Uterus (tissue), 4 donors: ENCODE results near the gene CDC42EP4. TPM values are rescaled to one million over a fixed set of nuclear protein-coding genes. Genes with fewer than 3 reads are reported as not detected.

Experiments
- DNase-seq, 2 donors: peaks; one replicate each; pipeline ENCODE4 v3.0.0-alpha.2; 2019 to 2020
- H3K27ac ChIP-seq, 2 donors: fragments of 200-600 bp; sonication (generic); 1 replicate in 1 of 2; 2 replicates in 1 of 2; pipeline ENCODE4 v1.5.1; 2016 to 2018
- H3K27me3 ChIP-seq, 2 donors: fragments of 200-600 bp; sonication (generic); one replicate each; pipeline ENCODE4 v1.5.1; 2018 to 2019; ENCODE audit warnings: control low read depth in 1 of 2
- H3K36me3 ChIP-seq, 2 donors: fragments of 200-600 bp; sonication (generic); one replicate each; pipeline ENCODE4 v1.5.1; 2019; ENCODE audit warnings: control low read depth in 1 of 2
- H3K4me1 ChIP-seq, 2 donors: fragments of 200-600 bp; sonication (generic); one replicate each; pipeline ENCODE4 v1.5.1; 2018 to 2019; ENCODE audit warnings: control low read depth in 1 of 2
- H3K4me3 ChIP-seq, 2 donors: fragments of 200-600 bp; sonication (generic); 1 replicate in 1 of 2; 2 replicates in 1 of 2; pipeline ENCODE4 v1.5.1; 2018 to 2019; ENCODE audit warnings: mild to moderate bottlenecking in 1 of 2
- H3K9me3 ChIP-seq, 2 donors: fragments of 200-600 bp; sonication (generic); one replicate each; pipeline ENCODE4 v1.5.1; 2019; ENCODE audit warnings: control low read depth in 1 of 2
- CTCF ChIP-seq, 4 experiments: fragments of 200-600 bp in 2 of 4; fragments of 450-650 bp in 2 of 4; sonication (generic) in 2 of 4; IDR thresholded peaks; one replicate each; pipeline ENCODE4 v1.5.1; 2016 to 2019; ENCODE audit warnings: antibody characterized with exemption in 4 of 4, mild to moderate bottlenecking in 2 of 4, moderate library complexity in 1 of 4
- POLR2A ChIP-seq, 2 donors: fragments of 450-650 bp; IDR thresholded peaks; one replicate each; pipeline ENCODE4 v1.6.1; 2016; ENCODE audit warnings: antibody characterized with exemption in 2 of 2, mild to moderate bottlenecking in 1 of 2, moderate library complexity in 1 of 2
- intact Hi-C: fragments of 100-400 bp; cut with DNase I; formaldehyde crosslinking; loops from one replicate; pipeline ENCODE4 v1.15.1; 2023; ENCODE audit warnings: low total_unique reads
- total RNA-seq, 4 donors: library from RNA; depleted of rRNA in 3 of 4; stranded (reverse); fragments of >200 nt in 3 of 4; gene quantifications; one replicate each; pipeline versions ENCODE4 v1.1.0 to v1.2.4, GENCODE V29; 2014 to 2023
- donor health status: DM: yes; HTN: yes; CAD: no.

The CDC42EP4 gene
- total RNA-seq, 4 donors from 2014 or later = 26.6 to 131 (median 70.7) TPM

GRCh38 chr17:73290399-73291259 is 21.2 kb downstream of the CDC42EP4 start:
- TF ChIP-seq CTCF (IDR thresholded peaks at IDR 0.05) = no peak
- TF ChIP-seq POLR2A (IDR thresholded peaks at IDR 0.05) = no peak
- Histone ChIP-seq H3K4me3 (no peak overlapping the region), H3K4me1 (peaks cover 30 to 73% of the 10 kb centered on the region in 2 donors), H3K27ac (peak overlapping the region; percentile 87), H3K9me3 (no peaks in the 10 kb centered on the region), H3K36me3 (no peaks in the 10 kb centered on the region), H3K27me3 (no peaks in the 10 kb centered on the region)
- intact Hi-C loops = no loop called here
- DNase-seq = no peak

- TF ChIP-seq CTCF (IDR thresholded peaks at IDR 0.05) (no peak), POLR2A (IDR thresholded peaks at IDR 0.05) (no peak)
- intact Hi-C loops = no loop called here
- Histone ChIP-seq H3K9me3 (no peaks in the 10 kb centered on the region), H3K27ac (peak overlapping the region; percentile 87), H3K4me3 (no peak overlapping the region), H3K4me1 (peaks cover 39 to 82% of the 10 kb centered on the region in 2 donors), H3K27me3 (no peaks in the 10 kb centered on the region), H3K36me3 (no peaks in the 10 kb centered on the region)
- DNase-seq = no peak
These were observed 22.1 kb downstream of the CDC42EP4 start for GRCh38 chr17:73289549-73290254.

GRCh38 chr17:73288534-73289302 is 23.1 kb downstream of the CDC42EP4 start:
- H3K9me3 ChIP-seq = no peaks in the 10 kb centered on the region
- peak in 1 of 2 donors; percentile 72 for DNase-seq
- H3K4me3 ChIP-seq = no peak overlapping the region
- no peaks in the 10 kb centered on the region for H3K27me3 ChIP-seq
- H3K4me1 ChIP-seq = peaks cover 42 to 76% of the 10 kb centered on the region in 2 donors
- intact Hi-C loops = no loop called here
- no peaks in the 10 kb centered on the region for H3K36me3 ChIP-seq
- peak overlapping the region; percentile 87 for H3K27ac ChIP-seq
- no peak for TF ChIP-seq POLR2A (IDR thresholded peaks at IDR 0.05)
- TF ChIP-seq CTCF (IDR thresholded peaks at IDR 0.05) = no peak

GRCh38 chr17:73286863-73287296 is 24.9 kb downstream of the CDC42EP4 start:
- Histone ChIP-seq H3K36me3 (no peaks in the 10 kb centered on the region), H3K27ac (peak overlapping the region; percentile 87), H3K4me1 (peaks cover 31 to 70% of the 10 kb centered on the region in 2 donors), H3K9me3 (no peaks in the 10 kb centered on the region), H3K4me3 (no peak overlapping the region), H3K27me3 (no peaks in the 10 kb centered on the region)
- intact Hi-C loops = no loop called here
- peak in 1 of 2 donors; percentile 68 for DNase-seq
- no peak for TF ChIP-seq POLR2A (IDR thresholded peaks at IDR 0.05)
- no peak for TF ChIP-seq CTCF (IDR thresholded peaks at IDR 0.05)
